ENCODE data around the gene HMBS.
"Not testable (repeated sequence)": the region's sequence is repeated elsewhere in the genome, so short reads cannot be mapped to it uniquely, and the experiment has no call there.

HMBS gene

DNA sequence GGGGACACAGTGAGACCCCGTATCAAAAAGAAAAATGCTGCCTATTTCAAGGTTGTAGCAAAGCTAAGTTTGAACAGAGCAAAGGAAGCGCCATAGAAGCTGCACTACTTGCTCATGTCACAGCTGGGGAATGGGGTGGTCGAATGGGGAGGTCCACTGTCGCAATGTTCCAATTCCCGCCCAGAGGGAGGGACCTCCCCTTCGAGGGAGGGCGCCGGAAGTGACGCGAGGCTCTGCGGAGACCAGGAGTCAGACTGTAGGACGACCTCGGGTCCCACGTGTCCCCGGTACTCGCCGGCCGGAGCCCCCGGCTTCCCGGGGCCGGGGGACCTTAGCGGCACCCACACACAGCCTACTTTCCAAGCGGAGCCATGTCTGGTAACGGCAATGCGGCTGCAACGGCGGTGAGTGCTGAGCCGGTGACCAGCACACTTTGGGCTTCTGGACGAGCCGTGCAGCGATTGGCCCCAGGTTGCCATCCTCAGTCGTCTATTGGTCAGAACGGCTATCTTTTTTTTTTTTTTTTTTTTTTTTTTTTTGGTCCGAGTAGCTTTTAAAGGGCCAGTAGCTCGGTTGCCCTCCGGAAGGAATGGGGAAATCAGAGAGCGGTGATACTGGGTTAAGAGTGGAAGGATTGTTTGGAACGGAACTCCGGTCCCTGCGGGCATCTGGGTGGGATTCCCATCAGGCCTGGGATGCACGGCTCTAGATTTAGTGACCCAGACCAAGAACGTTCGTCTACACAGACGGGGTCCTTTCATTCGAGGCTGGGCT is at the start of gene HMBS:
TSS of gene HMBS (plus strand) at position 219 of the 774 bp plus-strand sequence. CDS start at position 372, 153 bp downstream.
- peak; percentile 93 for DNase-seq

DNA sequence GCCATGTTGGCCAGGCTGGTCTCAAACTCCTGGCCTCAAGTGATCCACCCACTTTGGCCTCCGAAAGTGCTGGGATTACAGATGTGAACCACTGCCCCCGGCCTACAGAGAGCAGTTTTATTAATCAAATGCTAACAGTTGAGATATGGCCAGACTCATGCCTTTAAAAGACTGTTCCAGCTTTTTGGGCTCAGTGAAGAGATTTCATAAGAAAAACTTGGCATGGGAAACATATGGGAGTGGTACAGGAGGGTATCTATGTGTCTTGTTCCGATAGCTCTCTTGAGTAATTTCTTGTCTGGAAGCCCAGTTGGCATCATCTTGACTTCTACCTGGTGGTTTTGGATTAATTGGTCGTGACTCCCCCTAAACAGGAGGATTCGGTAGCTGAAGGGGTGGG is 45.8 kb upstream of the HMBS start:
- no peak for DNase-seq

DNA sequence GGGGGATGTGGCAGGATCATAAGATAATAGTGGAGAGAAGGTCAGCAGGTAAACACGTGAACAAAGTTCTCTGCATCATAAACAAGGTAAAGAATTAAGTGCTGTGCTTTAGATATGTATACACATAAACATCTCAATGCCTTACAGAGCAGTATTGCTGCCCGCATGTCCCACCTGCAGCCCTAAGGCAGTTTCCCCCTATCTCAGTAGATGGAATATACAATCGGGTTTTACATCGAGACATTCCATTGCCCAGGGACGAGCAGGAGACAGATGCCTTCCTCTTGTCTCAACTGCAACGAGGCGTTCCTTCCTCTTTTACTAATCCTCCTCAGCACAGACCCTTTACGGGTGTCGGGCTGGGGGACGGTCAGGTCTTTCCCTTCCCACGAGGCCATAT is 45.2 kb upstream of the HMBS start:
- not testable (repeated sequence) for DNase-seq

DNA sequence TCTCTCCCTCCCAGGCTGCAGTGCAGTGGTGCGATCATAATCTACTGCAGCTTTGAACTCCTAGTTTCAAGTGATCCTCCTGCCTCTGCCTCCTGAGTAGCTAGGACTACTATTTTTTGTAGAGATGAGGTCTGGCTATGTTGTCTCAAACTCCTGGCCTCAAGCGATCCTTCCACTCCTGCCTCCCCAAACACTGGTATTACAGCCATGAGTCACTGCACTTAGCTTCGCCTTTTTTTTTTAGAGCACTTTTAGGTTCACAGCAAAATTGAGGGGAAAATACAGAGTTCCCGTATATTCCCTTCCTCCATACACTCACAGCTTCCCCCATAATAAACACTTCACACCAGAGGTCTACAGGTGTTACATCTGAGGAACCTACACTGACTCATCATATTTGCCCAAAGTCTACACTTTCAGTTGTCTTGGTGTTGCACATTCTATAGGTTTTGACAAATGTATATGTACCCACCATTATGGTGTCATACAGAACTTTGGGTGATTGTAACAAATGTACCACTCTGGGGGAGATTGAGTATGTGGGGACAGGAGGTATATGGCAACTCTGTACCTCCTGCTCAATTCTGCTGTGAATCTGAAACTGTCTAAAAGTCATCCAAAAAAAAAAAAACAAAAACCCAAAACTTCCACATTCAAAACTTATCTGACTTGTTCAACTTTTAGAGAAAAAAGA is 42.7 kb upstream of the HMBS start:
- DNase-seq: no peak

DNA sequence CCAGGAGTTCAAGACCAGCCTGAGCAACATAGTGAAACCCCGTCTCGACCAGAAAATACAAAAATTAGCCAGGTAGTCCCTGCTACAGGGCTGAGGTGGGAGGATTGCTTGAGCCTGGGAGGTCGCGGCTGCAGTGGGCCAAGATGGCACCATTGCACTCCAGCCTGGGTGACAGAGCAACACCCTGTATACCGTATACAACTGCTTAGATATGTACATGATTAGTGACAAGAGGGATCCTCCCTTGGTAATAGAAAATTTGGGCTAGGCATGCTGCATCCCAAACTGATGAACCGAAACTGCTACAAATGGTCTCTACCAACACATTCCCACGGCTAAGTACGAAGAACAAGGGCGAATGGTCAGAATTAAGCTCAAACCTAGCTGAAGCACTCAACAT is 41.8 kb upstream of the HMBS start:
- DNase-seq: no peak

DNA sequence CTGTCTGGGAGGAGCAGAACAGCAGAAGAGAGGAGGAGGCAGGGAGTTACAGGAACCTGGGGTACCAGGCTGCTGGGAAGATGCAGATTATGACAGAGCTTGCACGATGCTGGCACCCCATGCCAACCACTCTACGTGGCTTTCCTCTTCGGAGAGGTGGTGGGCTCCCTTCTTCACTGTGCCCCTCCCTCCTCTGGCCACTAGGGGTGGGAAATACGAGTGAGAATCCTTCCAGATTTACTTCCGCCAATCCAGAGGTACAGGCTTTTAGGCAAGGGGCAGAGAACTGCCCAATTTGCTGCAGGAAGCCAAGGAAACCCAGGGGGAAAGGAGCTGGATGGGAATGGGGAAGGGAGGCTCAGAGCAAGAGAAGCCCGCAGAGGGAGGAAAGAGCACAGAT is 40.0 kb upstream of the HMBS start:
- no peak for DNase-seq

DNA sequence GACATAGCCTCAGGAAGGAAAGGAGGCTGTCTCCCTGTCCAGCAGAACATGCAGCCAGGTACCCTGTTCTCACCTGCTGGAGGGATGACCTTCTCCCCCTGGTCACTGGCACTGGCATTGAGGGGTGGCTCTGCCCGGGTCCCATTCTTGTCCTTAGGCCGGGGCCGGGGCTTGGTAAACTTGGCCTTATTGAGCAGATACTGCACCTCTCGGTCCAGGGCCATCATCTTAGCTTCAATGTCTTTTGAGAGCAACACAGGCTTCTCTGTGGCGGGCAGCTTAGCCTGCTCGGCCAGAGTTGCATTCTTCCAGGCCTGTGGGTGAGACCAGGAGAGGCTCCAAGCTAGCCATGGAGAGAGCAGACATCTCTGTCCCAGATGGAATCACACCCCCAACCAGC is 38.2 kb upstream of the HMBS start:
- DNase-seq: no peak

DNA sequence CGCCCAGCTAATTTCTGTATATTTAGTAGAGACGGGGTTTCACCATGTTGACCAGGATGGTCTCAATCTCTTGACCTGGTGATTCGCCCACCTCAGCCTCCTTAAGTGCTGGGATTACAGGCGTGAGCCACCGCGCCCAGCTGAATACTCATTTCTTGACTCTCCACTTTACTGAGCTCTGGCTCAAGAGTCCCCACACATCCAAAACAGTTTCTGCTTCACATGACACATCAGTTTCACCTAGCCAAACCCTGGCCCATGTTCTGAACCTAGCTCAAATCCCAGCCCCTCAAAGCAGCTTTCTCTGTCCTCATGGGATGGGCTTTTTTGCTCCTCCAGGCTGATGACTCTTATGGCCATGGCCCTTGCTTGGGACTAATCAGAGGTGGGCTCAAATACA is 37.5 kb upstream of the HMBS start:
- no peak for DNase-seq

DNA sequence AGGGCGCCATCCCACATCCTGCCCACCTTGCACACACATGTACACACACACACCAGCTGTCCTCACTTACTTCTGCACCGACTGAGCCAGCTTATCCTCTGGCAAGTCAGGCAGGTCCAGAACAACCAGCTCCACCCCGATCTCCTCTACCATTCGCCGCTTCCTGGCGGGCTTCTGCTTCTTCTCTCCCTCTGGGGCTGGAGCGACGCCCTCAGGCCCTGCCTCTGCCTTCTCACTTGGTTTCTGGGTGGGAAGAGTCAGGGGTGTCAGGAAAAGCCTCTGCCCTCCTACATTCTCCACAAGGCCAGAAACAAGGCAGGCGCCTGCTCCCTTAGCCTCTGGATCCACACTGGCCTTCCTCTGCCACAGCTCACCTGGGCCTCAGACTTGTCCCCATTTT is 36.0 kb upstream of the HMBS start:
- DNase-seq: no peak

DNA sequence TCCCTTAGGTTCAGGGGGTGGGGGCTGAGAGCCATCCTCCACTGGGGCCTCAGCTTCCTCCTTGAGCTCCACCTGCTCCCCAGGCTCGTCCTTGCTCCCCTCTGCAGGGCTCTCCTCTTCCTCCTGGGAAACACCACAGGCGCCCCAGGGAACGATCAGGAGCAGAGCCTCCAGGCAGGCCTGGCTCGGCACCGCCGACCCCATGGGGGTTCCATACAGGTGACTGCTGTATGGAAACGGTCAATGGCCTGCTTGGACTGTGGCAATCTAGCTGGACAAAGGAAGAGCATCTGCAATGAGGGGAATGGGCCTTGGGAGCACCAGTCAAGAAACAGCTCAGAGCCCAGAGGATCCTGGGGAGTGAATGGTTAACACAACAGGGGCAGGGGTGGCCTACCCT is 35.6 kb upstream of the HMBS start:
- DNase-seq: no peak

DNA sequence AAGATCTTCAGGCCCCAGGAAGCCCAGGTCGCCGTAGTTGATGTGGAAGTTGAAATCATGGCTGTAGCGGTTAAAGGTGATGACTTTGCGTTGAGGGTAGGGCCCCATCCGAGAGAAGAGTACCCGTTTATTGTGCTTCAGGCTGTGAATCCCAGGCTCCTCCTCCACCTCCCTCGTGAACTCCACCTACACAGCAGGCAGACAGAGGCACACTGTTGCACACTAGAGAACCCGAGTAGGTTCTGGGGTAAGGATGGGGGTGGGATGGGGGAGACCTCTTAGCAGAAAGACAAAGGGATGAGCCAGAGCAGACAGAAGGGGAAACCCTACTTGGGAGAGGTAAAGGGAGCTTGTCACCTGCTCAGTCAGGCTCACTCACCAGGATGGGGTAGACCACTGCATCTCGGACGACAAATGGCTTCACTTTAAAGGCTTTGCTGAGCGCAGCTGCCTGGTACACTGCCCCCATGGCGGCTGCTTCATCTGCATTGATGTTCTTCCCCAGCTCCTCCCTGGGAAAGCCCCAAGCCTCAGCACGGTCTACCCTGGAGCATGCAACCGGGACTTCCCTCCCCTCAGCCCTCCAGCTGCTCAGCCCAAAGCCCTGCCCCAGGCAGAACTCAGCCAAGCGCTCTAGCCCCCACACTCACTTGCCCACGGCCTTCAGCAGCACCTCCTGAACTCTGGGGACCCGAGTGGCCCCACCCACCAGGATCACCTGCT is 33.1 kb upstream of the HMBS start:
- no peak for DNase-seq

DNA sequence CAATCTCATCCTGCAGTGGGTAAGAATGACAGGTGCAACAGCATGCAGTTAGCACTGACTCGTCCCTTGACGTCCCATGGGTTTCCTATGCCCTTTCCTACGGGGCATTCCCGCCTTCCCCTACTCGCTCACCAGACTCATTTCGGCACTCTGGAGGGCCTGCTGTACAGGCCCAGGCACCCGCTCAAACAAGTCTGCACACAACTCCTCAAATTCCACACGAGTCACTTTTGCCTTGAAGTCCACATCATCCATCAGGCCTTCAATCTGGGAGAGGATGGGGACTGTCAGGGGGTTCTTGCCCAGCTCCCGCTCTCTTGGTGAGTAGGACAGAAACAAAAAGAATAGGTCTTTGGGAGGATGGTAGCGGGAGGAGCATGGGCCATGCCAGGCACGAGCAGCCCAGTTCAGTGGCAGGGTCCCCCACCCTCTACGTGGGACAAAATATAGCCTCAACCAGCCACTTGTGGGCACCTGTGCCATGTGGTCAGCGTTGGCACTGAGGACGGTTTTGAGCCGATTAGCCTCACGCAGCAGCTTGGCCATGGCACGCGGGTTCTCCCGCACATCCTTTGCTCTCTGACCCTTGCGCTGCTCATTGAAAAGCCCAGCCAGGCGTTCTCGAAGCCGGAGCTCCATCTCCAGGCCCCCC is 32.4 kb upstream of the HMBS start:
- no peak for DNase-seq

DNA sequence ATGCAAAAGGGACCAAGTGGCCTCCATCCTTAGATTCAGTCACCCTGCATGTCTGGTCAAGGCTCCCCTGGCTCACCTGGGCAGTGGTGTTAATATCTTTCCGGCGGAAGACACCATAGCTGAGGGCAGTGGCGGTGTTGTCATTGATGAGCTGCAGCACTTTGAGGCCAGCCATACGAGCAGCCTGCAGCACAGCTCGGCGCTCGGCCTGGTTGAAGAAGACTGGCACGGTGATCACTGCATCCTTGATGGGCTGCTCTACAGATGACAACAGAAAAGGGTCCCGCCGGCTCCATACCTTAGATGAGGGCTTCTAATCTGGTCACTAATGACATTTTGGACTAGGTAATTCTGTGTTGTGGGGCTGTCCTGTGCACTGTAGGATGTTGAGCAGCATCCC is 30.3 kb upstream of the HMBS start:
- DNase-seq: no peak

DNA sequence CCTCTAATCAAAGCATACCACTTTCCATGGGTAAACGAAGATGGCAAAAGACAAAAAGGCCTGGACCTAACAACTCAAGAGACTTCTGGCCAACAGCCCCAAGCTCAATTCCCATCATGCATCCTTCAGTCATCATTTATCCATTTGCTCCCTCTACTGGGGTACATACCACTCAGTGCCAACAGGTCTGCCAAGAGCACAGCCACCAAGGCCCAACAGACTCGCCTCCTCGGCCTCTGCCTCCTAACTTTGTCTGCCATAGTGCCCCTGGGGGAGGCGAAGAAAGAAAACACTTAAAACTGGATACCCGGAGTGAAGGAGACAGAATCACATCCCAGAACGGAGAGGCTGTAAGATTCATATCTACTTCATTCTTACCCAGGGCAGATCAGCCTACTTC is 28.8 kb upstream of the HMBS start:
- no peak for DNase-seq

DNA sequence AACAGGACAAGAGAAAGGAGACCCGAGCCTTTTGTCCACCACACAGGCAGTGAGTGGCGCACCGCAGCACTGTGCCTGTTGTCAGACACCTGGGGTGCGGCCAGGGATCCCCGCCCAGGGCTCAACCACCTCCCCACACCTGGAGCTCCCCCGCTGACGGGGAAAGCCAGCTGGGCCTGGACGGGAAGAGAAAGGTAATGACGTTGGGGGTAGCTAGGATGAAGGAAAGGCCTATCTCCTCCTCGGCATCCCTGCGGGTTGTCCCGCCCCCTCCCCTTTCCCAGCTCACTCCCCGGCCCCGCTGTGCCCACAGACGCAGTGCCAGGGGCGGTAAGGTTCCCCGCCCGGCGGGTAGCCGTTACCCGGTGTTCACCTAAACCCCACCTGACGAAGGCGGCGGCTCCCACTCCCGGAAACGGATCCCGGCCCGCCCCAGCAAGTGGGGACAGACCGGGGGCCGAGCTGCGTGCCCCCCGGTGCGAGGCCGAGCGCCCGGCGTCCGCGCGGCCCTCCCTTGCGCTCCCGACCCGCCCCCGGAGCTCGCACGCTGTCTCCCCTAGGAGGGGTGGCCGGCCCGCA is 28.2 kb upstream of the HMBS start:
- peak; percentile 41 for DNase-seq

DNA sequence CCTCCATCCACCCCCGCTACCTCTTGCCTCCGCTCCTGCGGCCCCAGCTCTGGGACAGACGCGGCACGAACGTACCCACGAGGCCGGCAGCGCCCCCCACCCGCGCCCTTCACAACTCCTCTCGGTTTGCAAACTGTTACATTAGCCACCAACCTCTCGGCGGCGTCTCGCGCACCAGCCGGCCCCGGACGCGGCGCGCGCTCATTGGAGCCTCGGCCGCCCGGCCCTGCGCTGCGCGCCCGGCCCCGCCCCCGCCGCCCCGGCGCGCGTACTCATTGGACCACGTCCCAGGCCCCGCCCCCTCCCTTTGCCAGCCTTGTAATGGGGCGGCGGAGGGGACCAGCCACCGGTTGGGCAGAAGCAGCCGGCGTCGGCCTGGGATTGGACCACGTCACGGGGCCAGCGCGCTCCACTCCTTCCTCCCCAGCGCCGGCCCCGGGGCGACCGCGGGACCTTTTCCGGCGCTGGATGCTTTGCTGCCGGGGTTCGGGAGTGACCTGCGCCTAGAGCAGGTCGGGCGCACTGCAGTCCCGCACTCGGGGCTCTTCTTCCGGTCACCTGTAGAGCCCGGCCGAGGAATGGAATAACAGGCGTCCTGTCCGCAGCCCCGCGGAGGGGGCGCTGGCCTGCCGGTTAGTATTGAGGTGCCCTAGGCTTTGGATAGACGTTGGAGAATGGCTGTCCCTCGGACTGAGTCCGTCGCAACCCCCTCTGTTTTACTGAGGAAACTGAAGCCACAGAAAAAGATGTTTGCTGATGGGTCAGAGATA is 27.5 kb upstream of the HMBS start, which contains the start of gene HYOU1:
TSS of gene HYOU1 (minus strand) at position 206 of the 770 bp plus-strand sequence. CDS start 1,045 bp downstream, outside the sequence.
- DNase-seq: peak; percentile 98

DNA sequence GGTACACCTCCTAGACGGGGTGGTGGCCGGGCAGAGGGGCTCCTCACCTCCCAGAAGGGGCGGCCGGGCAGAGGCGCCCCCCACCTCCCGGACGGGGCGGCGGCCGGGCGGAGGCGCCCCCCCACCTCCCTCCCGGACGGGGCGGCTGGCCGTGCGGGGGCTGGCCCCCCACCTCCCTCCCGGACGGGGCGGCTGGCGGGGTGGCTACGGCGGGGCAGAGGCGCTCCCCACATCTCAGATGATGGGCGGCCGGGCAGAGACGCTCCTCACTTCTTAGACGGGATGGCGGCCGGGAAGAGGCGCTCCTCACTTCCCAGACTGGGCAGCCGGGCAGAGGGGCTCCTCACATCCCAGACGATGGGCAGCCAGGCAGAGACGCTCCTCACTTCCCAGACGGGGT is 25.6 kb upstream of the HMBS start:
- not testable (repeated sequence) for DNase-seq

DNA sequence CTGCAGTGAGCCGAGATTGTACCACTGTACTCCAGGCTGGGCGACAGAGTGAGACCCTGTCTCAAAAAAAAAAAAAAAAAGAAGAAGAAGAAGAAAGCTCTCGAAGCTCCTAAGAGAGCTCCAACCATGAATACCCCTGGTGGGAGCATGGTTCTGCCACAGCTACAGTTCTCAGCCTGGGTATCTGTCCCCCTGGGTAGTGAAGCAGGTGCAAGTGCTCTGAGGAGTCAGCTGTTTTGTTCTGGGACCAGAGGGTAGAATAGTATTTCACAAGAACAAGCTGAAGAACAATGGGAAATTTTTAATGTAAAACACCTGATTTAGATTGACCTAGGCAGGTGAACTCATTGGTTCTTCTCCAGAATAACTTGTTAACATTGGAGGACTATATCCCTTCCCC is 23.4 kb upstream of the HMBS start:
- DNase-seq: no peak

DNA sequence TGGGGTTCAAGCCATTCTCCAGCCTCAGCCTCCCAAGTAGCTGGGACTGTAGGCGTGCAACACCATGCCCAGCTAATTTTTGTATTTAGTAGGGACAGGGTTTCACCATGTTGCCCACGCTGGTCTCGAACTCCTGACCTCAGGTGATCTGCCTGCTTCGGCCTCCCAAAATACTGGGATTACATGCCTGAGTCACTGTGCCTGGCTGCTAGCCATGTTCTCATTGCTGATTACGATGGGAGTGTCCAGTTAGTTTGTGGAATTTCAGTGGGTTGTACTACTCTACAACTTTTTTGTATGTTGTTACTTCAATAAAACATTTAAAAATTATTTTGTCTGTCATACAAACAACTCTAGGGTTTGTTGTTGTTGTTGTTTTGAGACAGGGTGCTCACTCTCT is 21.9 kb upstream of the HMBS start:
- no peak for DNase-seq

DNA sequence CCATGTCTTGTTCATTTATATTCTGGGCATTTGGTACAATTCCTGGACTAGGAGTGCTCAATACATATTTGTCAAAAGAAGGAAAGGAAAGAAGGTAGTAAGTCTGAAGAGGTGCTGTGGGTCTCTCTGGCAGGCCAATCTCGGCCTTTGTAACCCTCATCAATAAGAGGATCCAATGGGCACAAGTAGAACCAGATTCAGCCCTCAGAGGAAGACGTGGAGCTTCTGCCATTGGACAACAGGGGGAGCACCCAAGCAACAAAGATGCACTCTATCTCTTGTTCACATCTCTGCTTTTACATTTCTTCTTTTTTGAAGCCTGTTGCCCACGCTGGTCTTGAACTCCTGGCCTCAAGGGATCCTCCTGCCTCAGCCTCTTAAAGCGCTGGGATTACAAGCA is 19.3 kb upstream of the HMBS start:
- DNase-seq: peak; percentile 35

DNA sequence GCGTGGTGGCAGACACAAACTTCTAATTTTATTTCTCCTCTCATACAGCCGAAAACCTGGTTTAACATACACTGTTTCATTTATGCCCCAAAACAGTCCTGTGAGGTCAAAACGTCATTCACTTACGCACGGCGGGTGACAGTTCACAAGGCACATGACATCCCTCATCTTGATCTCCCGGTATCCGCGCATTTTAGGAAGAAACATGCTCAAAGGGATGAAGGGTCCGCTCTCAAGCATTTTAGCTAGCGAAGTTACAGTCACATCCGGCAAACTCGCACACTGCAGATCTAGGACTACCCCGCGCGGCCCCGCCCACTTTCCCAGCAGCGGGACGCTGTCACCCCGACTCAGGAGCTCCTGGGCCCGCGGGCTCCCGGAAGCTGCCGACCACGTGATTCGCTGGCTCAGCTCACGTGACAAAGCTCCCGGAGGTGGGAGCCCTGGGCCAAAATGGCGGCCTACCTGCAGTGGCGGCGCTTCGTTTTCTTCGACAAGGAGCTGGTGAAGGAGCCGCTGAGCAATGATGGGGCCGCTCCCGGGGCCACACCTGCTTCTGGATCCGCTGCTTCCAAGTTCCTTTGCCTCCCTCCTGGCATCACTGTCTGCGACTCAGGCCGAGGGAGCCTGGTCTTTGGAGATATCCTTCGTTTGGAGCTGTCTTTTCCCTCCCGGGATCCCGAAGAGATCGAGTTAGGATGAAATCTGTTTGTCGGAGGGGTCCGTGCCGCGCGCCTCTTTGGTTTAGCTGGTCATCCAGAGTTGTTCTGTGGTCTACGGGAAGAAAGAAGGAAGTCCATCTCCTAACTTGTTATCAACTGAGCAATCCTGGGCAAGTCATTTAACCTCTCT is 17.1 kb upstream of the HMBS start, which contains the start of gene VPS11:
TSS of gene VPS11 (plus strand) at position 448 of the 852 bp plus-strand sequence. CDS start at position 454, 6 bp downstream.
- DNase-seq: peak; percentile 98
